ENCODE results near the gene GBF1.
A peak's percentile ranks its signal among the peaks of the same experiment; 100 is the strongest.

Gene GBF1

GRCh38 chr10:102352066-102352715, 106.9 kb downstream of the GBF1 start:
- DNase-seq (ENCODE audit: low read depth) = peak; percentile 41

GRCh38 chr10:102354451-102354850, 109.1 kb downstream of the GBF1 start:
- no peak for DNase-seq (ENCODE audit: low read depth)

GRCh38 chr10:102358712-102359382, 113.5 kb downstream of the GBF1 start:
- no peak for DNase-seq (ENCODE audit: low read depth)

GRCh38 chr10:102367441-102367840, 122.1 kb downstream of the GBF1 start:
- DNase-seq (ENCODE audit: low read depth) = no peak

GRCh38 chr10:102368077-102368476, 122.7 kb downstream of the GBF1 start:
- DNase-seq (ENCODE audit: low read depth) = no peak

GRCh38 chr10:102371295-102371694, 126.0 kb downstream of the GBF1 start:
- no peak for DNase-seq (ENCODE audit: low read depth)

- no peak for DNase-seq (ENCODE audit: low read depth)
Observed at GRCh38 chr10:102375250-102375649, 129.9 kb downstream of the GBF1 start.

- no peak for DNase-seq (ENCODE audit: low read depth)
Observed at GRCh38 chr10:102375867-102376266, 130.5 kb downstream of the GBF1 start.

- DNase-seq (ENCODE audit: low read depth) = no peak
Observed at GRCh38 chr10:102376901-102377300, 131.6 kb downstream of the GBF1 start.

GRCh38 chr10:102379383-102379782, 134.1 kb downstream of the GBF1 start:
- no peak for DNase-seq (ENCODE audit: low read depth)

- DNase-seq (ENCODE audit: low read depth) = no peak
Observed at GRCh38 chr10:102381983-102382382, 136.7 kb downstream of the GBF1 start.

GRCh38 chr10:102382871-102383270, 137.5 kb downstream of the GBF1 start:
- no peak for DNase-seq (ENCODE audit: low read depth)

- no peak for DNase-seq (ENCODE audit: low read depth)
Observed at GRCh38 chr10:102384053-102384452, 138.7 kb downstream of the GBF1 start.

GRCh38 chr10:102384606-102385429, 139.5 kb downstream of the GBF1 start:
- no peak for DNase-seq (ENCODE audit: low read depth)

- DNase-seq (ENCODE audit: low read depth) = no peak
Observed at GRCh38 chr10:102389894-102390293, 144.6 kb downstream of the GBF1 start.

GRCh38 chr10:102392306-102392705, 147.0 kb downstream of the GBF1 start:
- DNase-seq (ENCODE audit: low read depth) = no peak

- no peak for DNase-seq (ENCODE audit: low read depth)
Observed at GRCh38 chr10:102393411-102394078, 148.2 kb downstream of the GBF1 start.

GRCh38 chr10:102394079-102394800, 148.9 kb downstream of the GBF1 start:
- peak; percentile 95 for DNase-seq (ENCODE audit: low read depth)

GRCh38 chr10:102394801-102395399, 149.6 kb downstream of the GBF1 start:
- no peak for DNase-seq (ENCODE audit: low read depth)

- DNase-seq (ENCODE audit: low read depth) = peak; percentile 87
Observed at GRCh38 chr10:102395400-102396316, 150.3 kb downstream of the GBF1 start, which contains the start of gene NFKB2. Gene NFKB2 (plus strand): TSS chr10:102395705. CDS start chr10:102395960, 255 bp downstream.
